Nephron progenitor cell (in vitro differentiated cells): ENCODE measurements around the gene EDN1.

ENCODE experiments used
- DNase-seq: peaks from one replicate; pipeline ENCODE4 v3.0.0; 2021
- H3K27ac Mint-ChIP-seq: 2 replicates; pipeline ENCODE4 v1.8.0; 2021; ENCODE audit warnings: mild to moderate bottlenecking, moderate library complexity, mixed read lengths
- H3K27me3 Mint-ChIP-seq: 2 replicates; pipeline ENCODE4 v1.8.0; 2021; ENCODE audit warnings: mild to moderate bottlenecking, low read depth, mixed read lengths; ENCODE audit not compliant: poor library complexity
- H3K36me3 Mint-ChIP-seq: 2 replicates; pipeline ENCODE4 v1.8.0; 2021; ENCODE audit warnings: low read depth, mixed read lengths
- H3K4me1 Mint-ChIP-seq: 2 replicates; pipeline ENCODE4 v1.8.0; 2021; ENCODE audit warnings: mixed read lengths
- H3K4me3 Mint-ChIP-seq: 2 replicates; pipeline ENCODE4 v1.8.0; 2021; ENCODE audit warnings: mild to moderate bottlenecking, moderate library complexity, mixed read lengths
- H3K9me3 Mint-ChIP-seq: 2 replicates; pipeline ENCODE4 v1.8.0; 2021; ENCODE audit warnings: mild to moderate bottlenecking, moderate library complexity, mixed read lengths
- TF ChIP-seq, protein P1 (sequence below): fragments of 200-600 bp; sonication (generic); IDR thresholded peaks from 2 replicates; pipeline ENCODE4 v1.5.0; 2021; ENCODE audit warnings: antibody characterized with exemption

EDN1 gene

GRCh38 chr6:12265296-12265695 is 24.9 kb upstream of the EDN1 start:
- no peak for DNase-seq
- peaks cover 12% of the 10 kb centered on the region for H3K27me3 Mint-ChIP-seq
- H3K36me3 Mint-ChIP-seq = no peaks in the 10 kb centered on the region
- peaks cover 20% of the 10 kb centered on the region for H3K4me1 Mint-ChIP-seq
- H3K4me3 Mint-ChIP-seq = no peak overlapping the region
- TF ChIP-seq, protein P1, sequence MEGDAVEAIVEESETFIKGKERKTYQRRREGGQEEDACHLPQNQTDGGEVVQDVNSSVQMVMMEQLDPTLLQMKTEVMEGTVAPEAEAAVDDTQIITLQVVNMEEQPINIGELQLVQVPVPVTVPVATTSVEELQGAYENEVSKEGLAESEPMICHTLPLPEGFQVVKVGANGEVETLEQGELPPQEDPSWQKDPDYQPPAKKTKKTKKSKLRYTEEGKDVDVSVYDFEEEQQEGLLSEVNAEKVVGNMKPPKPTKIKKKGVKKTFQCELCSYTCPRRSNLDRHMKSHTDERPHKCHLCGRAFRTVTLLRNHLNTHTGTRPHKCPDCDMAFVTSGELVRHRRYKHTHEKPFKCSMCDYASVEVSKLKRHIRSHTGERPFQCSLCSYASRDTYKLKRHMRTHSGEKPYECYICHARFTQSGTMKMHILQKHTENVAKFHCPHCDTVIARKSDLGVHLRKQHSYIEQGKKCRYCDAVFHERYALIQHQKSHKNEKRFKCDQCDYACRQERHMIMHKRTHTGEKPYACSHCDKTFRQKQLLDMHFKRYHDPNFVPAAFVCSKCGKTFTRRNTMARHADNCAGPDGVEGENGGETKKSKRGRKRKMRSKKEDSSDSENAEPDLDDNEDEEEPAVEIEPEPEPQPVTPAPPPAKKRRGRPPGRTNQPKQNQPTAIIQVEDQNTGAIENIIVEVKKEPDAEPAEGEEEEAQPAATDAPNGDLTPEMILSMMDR = no peak
- peaks cover 4% of the 10 kb centered on the region for H3K9me3 Mint-ChIP-seq
- no peak overlapping the region for H3K27ac Mint-ChIP-seq

- TF ChIP-seq, protein P1 = no peak
- Mint-ChIP-seq H3K4me1 (peaks cover 20% of the 10 kb centered on the region), H3K9me3 (peaks cover 7% of the 10 kb centered on the region), H3K27me3 (peaks cover 12% of the 10 kb centered on the region), H3K36me3 (no peaks in the 10 kb centered on the region), H3K4me3 (no peak overlapping the region), H3K27ac (no peak overlapping the region)
- no peak for DNase-seq
Observed at GRCh38 chr6:12265791-12266190, 24.4 kb upstream of the EDN1 start.

GRCh38 chr6:12266571-12266970 is 23.6 kb upstream of the EDN1 start:
- DNase-seq = no peak
- Mint-ChIP-seq H3K27me3 (peaks cover 12% of the 10 kb centered on the region), H3K36me3 (no peaks in the 10 kb centered on the region), H3K9me3 (peaks cover 14% of the 10 kb centered on the region), H3K27ac (no peak overlapping the region), H3K4me1 (peaks cover 15% of the 10 kb centered on the region), H3K4me3 (no peak overlapping the region)
- TF ChIP-seq, protein P1 = no peak

- H3K4me1 Mint-ChIP-seq = no peaks in the 10 kb centered on the region
- TF ChIP-seq, protein P1 = no peak
- H3K9me3 Mint-ChIP-seq = peaks cover 27% of the 10 kb centered on the region
- H3K27me3 Mint-ChIP-seq = peaks cover 19% of the 10 kb centered on the region
- H3K36me3 Mint-ChIP-seq = no peaks in the 10 kb centered on the region
- DNase-seq = no peak
- no peak overlapping the region for H3K4me3 Mint-ChIP-seq
- no peak overlapping the region for H3K27ac Mint-ChIP-seq
Observed at GRCh38 chr6:12269110-12269509, 21.1 kb upstream of the EDN1 start.

DNA sequence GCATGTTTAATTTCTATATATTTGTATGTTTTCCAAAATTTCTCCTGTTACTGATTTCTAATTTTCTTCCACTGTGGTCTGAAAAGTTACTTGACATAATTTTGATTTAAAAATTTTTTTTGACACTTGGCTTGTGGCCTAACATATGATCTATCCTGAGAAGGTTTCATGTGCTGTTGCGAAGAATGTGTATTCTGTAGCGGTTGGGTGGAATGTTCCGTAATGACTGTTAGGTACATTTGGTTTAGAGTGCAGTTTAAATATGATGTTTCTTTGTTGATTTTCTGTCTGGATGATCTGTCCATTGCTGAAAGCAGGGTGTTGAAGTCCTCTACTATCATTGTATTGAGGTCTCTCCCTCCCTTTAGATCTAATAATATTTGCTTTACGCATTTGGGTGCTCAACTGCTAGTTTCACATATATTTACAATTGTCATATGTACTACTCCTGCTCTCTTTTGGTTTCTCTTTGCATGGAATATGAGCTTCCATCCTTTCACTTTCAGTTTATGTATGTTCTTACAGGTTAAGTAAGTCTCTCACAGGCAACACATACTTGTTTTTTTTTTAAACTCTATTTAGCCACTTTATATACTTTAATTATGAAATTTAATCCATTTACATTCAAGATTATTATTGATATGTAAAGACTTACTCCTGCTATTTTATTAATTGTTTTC is 19.5 kb upstream of the EDN1 start:
- TF ChIP-seq, protein P1 = no peak
- H3K27me3 Mint-ChIP-seq = peaks cover 17% of the 10 kb centered on the region
- no peaks in the 10 kb centered on the region for H3K4me1 Mint-ChIP-seq
- DNase-seq = no peak
- no peak overlapping the region for H3K27ac Mint-ChIP-seq
- H3K36me3 Mint-ChIP-seq = no peaks in the 10 kb centered on the region
- H3K9me3 Mint-ChIP-seq = peaks cover 27% of the 10 kb centered on the region
- no peak overlapping the region for H3K4me3 Mint-ChIP-seq

- Mint-ChIP-seq H3K36me3 (no peaks in the 10 kb centered on the region), H3K4me3 (no peak overlapping the region), H3K9me3 (peaks cover 27% of the 10 kb centered on the region), H3K4me1 (no peaks in the 10 kb centered on the region), H3K27ac (no peak overlapping the region), H3K27me3 (peaks cover 12% of the 10 kb centered on the region)
- no peak for DNase-seq
- TF ChIP-seq, protein P1 = no peak
Observed at GRCh38 chr6:12271594-12271993, 18.6 kb upstream of the EDN1 start.
